Endothelial cell of umbilical vein (primary cell): Measurements from ENCODE around the gene MCTP1. TPM values are rescaled to one million over a fixed set of nuclear protein-coding genes. Genes with fewer than 3 reads are reported as not detected.

Experiments
- BruUV-seq: library from RNA; stranded (reverse); fragments of 400-500 nt; replicated peaks from 2 replicates; lab custom pipeline; 2021; lab: Mats Ljungman, UMichigan
- CTCF ChIA-PET: fragments of 300-600, 350-600 bp; sonication (Branson Sonifier 250); formaldehyde crosslinking; loops from one replicate; lab custom pipeline; 2021; ENCODE audit warnings: antibody characterized with exemption, inconsistent platforms; lab: Charles Lee
- POLR2A ChIA-PET: fragments of 300-600, 350-600 bp; sonication (Branson Sonifier 250); formaldehyde crosslinking; loops from one replicate; lab custom pipeline; 2021; ENCODE audit warnings: antibody characterized with exemption, inconsistent platforms; lab: Charles Lee
- DNase-seq: peaks from one replicate; pipeline ENCODE4 v3.0.0-alpha.2; 2011; ENCODE audit warnings: low read depth, low spot score
- FAIRE-seq: peaks from 2 replicates; lab custom pipeline; 2011; peaks lifted over from hg19 to GRCh38; lab: Jason Lieb, UNC
- H2AFZ ChIP-seq: 2 replicates; pipeline ENCODE4 v1.6.0; 2012; ENCODE audit warnings: low read depth, low read length, control low read depth, inconsistent platforms
- H3K27ac ChIP-seq: 2 replicates; pipeline ENCODE4 v1.5.1; 2011; ENCODE audit warnings: low read depth, mild to moderate bottlenecking, control low read depth, low read length, moderate library complexity; ENCODE audit not compliant: insufficient read depth
- H3K27me3 ChIP-seq, 2 experiments: 2 replicates each; pipeline versions ENCODE4 v1.6.0 to v1.6.1; 2011; ENCODE audit warnings: low read length in 2 of 2, mixed read lengths in 1 of 2; ENCODE audit not compliant: control insufficient read depth in 2 of 2, insufficient read depth in 2 of 2
- H3K36me3 ChIP-seq, 2 experiments: 2 replicates in 1 of 2; 3 replicates in 1 of 2; pipeline ENCODE4 v1.5.1; 2011; ENCODE audit warnings: low read length in 2 of 2, mild to moderate bottlenecking in 1 of 2, moderate library complexity in 1 of 2; ENCODE audit not compliant: control insufficient read depth in 2 of 2, insufficient read depth in 2 of 2; ENCODE audit errors: extremely low read depth in 1 of 2
- H3K4me1 ChIP-seq: 3 replicates; pipeline ENCODE4 v1.5.1; 2011; ENCODE audit warnings: mild to moderate bottlenecking, low read length; ENCODE audit not compliant: control insufficient read depth, insufficient read depth; ENCODE audit errors: extremely low read depth
- H3K4me2 ChIP-seq: 2 replicates; pipeline ENCODE4 v1.6.1; 2011; ENCODE audit warnings: low read length, control low read depth, mixed read lengths; ENCODE audit not compliant: insufficient read depth
- H3K4me3 ChIP-seq, 3 experiments: fragments of 200-600 bp in 1 of 3; sonication (generic), shearing (Covaris generic) in 1 of 3; replicated peaks in 1 of 3; 2 replicates each; pipeline ENCODE4 v1.5.1; 2011 to 2016; ENCODE audit warnings: control low read depth in 3 of 3, low read length in 3 of 3, mild to moderate bottlenecking in 2 of 3, inconsistent platforms in 1 of 3, low read depth in 1 of 3, moderate library complexity in 1 of 3; ENCODE audit not compliant: insufficient read depth in 1 of 3
- H3K79me2 ChIP-seq: 2 replicates; pipeline ENCODE4 v1.6.0; 2012; ENCODE audit warnings: low read length, inconsistent platforms; ENCODE audit not compliant: control insufficient read depth, insufficient read depth
- H3K9ac ChIP-seq: replicated peaks from 2 replicates; pipeline ENCODE3; 2011; ENCODE audit warnings: low read length, control low read depth; ENCODE audit not compliant: insufficient read depth; ENCODE audit errors: extremely low read depth
- H3K9me1 ChIP-seq: replicated peaks from 3 replicates; pipeline ENCODE4 v1.6.0; 2011; ENCODE audit warnings: mild to moderate bottlenecking, low read length; ENCODE audit not compliant: control insufficient read depth, insufficient read depth; ENCODE audit errors: extremely low read depth
- H3K9me3 ChIP-seq: replicated peaks from 2 replicates; pipeline ENCODE4 v1.5.1; 2012; ENCODE audit warnings: low read length, inconsistent platforms; ENCODE audit not compliant: control insufficient read depth, insufficient read depth
- H4K20me1 ChIP-seq: replicated peaks from 2 replicates; pipeline ENCODE3; 2011; ENCODE audit warnings: mild to moderate bottlenecking, low read length; ENCODE audit not compliant: control insufficient read depth, insufficient read depth; ENCODE audit errors: extremely low read depth
- EZH2 ChIP-seq: IDR thresholded peaks from 2 replicates; pipeline ENCODE4 v1.6.1; 2012; ENCODE audit warnings: borderline replicate concordance, low read depth, mild to moderate bottlenecking, moderate library complexity, low read length, inconsistent platforms; ENCODE audit not compliant: severe bottlenecking
- FOS ChIP-seq: IDR thresholded peaks from 2 replicates; pipeline ENCODE4 v1.6.1; 2011; ENCODE audit warnings: mild to moderate bottlenecking, low read length, moderate library complexity, borderline replicate concordance; ENCODE audit not compliant: insufficient read depth
- GATA2 ChIP-seq: IDR thresholded peaks from 2 replicates; pipeline ENCODE4 v1.7.0; 2011; ENCODE audit warnings: low read depth, mild to moderate bottlenecking, moderate library complexity, mixed read lengths, low read length; ENCODE audit not compliant: insufficient read length, insufficient read depth
- JUN ChIP-seq: IDR thresholded peaks from 2 replicates; pipeline ENCODE4 v1.6.1; 2011; ENCODE audit warnings: borderline replicate concordance, low read depth; ENCODE audit not compliant: insufficient read length, insufficient read depth
- MYC ChIP-seq: IDR thresholded peaks from one replicate; pipeline ENCODE4 v1.6.1; 2011; ENCODE audit warnings: mild to moderate bottlenecking, low read depth, low read length
- POLR2A ChIP-seq: IDR thresholded peaks from 2 replicates; pipeline ENCODE4 v1.6.1; 2012; ENCODE audit warnings: low read depth, mild to moderate bottlenecking, control low read depth, low read length
- POLR2AphosphoS5 ChIP-seq: IDR thresholded peaks from 2 replicates; pipeline ENCODE4 v1.6.1; 2012; ENCODE audit warnings: low read depth, mild to moderate bottlenecking, control low read depth, low read length, moderate library complexity; ENCODE audit not compliant: insufficient read depth
- dilution Hi-C: fragments of 300-500 bp; cut with MboI; formaldehyde crosslinking; loops from one replicate; pipeline ENCODE4 v1.15.0; 2019; ENCODE audit warnings: low sequenced_read_pairs; ENCODE audit not compliant: extremely low pct_ligation_motif_present
- intact Hi-C: fragments of 100-400 bp; cut with micrococcal nuclease; formaldehyde crosslinking; loops from one replicate; pipeline ENCODE4 v1.10.0; 2022
- polyA plus RNA-seq, 4 experiments: library from polyadenylated mRNA; depleted of rRNA in 3 of 4; stranded (reverse) in 3 of 4; unstranded in 1 of 4; fragments of >200 nt; gene quantifications; 2 replicates each; pipeline versions ENCODE4 v1.2.1 to v1.2.3, GENCODE V29; 2011 to 2012; ENCODE audit warnings: missing spikeins in 1 of 4
- total RNA-seq: library from RNA; stranded (reverse); gene quantifications from 2 replicates; pipeline ENCODE4 v1.2.3, GENCODE V29; 2021
- TF ChIP-seq, protein P1 (sequence below), 2 donors: IDR thresholded peaks; 1 replicate in 1 of 2; 2 replicates in 1 of 2; pipeline ENCODE4 v1.5.1; 2011; ENCODE audit warnings: low read length in 2 of 2, mild to moderate bottlenecking in 2 of 2, moderate library complexity in 2 of 2, control low read depth in 1 of 2, inconsistent platforms in 1 of 2, low read depth in 1 of 2; ENCODE audit not compliant: insufficient read depth in 1 of 2; ENCODE audit errors: extremely low read depth in 1 of 2
- TF ChIP-seq, protein P2 (sequence below): IDR thresholded peaks from 2 replicates; pipeline ENCODE4 v1.6.1; 2011; ENCODE audit not compliant: insufficient read depth, insufficient read length

MCTP1 gene
- total and polyA plus RNA-seq, 2 donors (not counting 3 experiments of a cell fraction or from before 2014, with no cell fraction given): 79.3 to 203 TPM

DNA sequence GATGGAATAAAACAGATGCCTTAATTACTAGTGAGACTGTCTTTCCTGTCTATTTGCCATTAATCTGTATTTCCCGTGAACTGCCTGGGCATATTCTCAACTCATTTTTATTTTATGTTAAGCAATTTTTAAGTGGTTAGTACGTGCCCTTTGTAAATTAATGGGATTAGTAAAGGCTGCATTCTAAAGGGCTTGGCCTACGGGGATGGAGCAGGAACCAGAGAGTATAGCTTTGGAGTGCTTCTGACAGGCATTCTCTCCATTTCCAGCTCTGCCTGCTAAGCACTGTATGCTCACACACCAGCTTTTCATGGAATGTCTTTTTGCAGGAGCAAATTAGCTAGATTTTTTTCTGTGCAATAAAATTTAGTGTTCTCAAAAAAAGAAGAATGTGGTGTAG, 241.2 kb downstream of the MCTP1 start:
- H3K27me3 ChIP-seq: no peaks in the 10 kb centered on the region
- peaks cover 23% of the 10 kb centered on the region for H3K4me1 ChIP-seq
- ChIA-PET POLR2A (no interaction called here), CTCF (interaction anchor here (0.9 to 3.0 kb wide), 4 partner anchors 9 to 75 kb away, joined by 3 to 8 read pairs (median 6); no protein-coding TSS in a partner anchor)
- FAIRE-seq (no peak), DNase-seq (no peak)
- dilution Hi-C loops: no loop called here
- no peak overlapping the region for H3K27ac ChIP-seq
- H3K36me3 ChIP-seq: peaks cover 0 to 4% of the 10 kb centered on the region in 2 experiments
- H3K9me3 ChIP-seq: no peaks in the 10 kb centered on the region
- TF ChIP-seq, protein P1, sequence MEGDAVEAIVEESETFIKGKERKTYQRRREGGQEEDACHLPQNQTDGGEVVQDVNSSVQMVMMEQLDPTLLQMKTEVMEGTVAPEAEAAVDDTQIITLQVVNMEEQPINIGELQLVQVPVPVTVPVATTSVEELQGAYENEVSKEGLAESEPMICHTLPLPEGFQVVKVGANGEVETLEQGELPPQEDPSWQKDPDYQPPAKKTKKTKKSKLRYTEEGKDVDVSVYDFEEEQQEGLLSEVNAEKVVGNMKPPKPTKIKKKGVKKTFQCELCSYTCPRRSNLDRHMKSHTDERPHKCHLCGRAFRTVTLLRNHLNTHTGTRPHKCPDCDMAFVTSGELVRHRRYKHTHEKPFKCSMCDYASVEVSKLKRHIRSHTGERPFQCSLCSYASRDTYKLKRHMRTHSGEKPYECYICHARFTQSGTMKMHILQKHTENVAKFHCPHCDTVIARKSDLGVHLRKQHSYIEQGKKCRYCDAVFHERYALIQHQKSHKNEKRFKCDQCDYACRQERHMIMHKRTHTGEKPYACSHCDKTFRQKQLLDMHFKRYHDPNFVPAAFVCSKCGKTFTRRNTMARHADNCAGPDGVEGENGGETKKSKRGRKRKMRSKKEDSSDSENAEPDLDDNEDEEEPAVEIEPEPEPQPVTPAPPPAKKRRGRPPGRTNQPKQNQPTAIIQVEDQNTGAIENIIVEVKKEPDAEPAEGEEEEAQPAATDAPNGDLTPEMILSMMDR (IDR thresholded peaks at IDR 0.05; ENCODE audit: extremely low read depth in 1 of 2, insufficient read depth in 1 of 2, low read depth in 1 of 2, low read length in 2 of 2): no peak
- TF ChIP-seq POLR2A: no peak
- no peak for TF ChIP-seq JUN
- no peak for TF ChIP-seq FOS
- no peak for TF ChIP-seq POLR2AphosphoS5
- TF ChIP-seq GATA2: no peak
- no peak for TF ChIP-seq MYC
- TF ChIP-seq EZH2: no peak
- TF ChIP-seq, protein P2, sequence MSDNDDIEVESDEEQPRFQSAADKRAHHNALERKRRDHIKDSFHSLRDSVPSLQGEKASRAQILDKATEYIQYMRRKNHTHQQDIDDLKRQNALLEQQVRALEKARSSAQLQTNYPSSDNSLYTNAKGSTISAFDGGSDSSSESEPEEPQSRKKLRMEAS: no peak
- H4K20me1 ChIP-seq: peaks cover 3% of the 10 kb centered on the region
- intact Hi-C loops: no loop called here
- H3K9me1 ChIP-seq: no peaks in the 10 kb centered on the region
- no peak overlapping the region for H3K4me3 ChIP-seq
- no peak overlapping the region for H3K9ac ChIP-seq
- H3K79me2 ChIP-seq: peaks cover 62% of the 10 kb centered on the region
- no TSS peak for BruUV-seq
- H3K4me2 ChIP-seq: no peak overlapping the region
- no peak overlapping the region for H2AFZ ChIP-seq
